Epithelial cell of proximal tubule (primary cell): ENCODE results near the gene ENDOV. TPM values are rescaled to one million over a fixed set of nuclear protein-coding genes. Genes with fewer than 3 reads are reported as not detected.

Experiments used
- DNase-seq: peaks from one replicate; pipeline ENCODE4 v3.0.0-alpha.2; 2011; ENCODE audit warnings: low read depth
- H3K4me3 ChIP-seq: 2 replicates; pipeline ENCODE4 v1.5.1; 2011; ENCODE audit warnings: low read depth, mild to moderate bottlenecking, low read length
- total RNA-seq: library from RNA; depleted of rRNA; stranded (reverse); fragments of >200 nt; gene quantifications from 2 replicates; pipeline ENCODE4 v1.2.3, GENCODE V29; 2015
- TF ChIP-seq, protein P1 (sequence below): conservative IDR thresholded peaks from 2 replicates; pipeline ENCODE4 v1.5.1; 2012; ENCODE audit warnings: low read depth, mild to moderate bottlenecking, low read length

ENDOV gene
- total RNA-seq, 1 donor from 2014 or later = 8.5 TPM

DNA sequence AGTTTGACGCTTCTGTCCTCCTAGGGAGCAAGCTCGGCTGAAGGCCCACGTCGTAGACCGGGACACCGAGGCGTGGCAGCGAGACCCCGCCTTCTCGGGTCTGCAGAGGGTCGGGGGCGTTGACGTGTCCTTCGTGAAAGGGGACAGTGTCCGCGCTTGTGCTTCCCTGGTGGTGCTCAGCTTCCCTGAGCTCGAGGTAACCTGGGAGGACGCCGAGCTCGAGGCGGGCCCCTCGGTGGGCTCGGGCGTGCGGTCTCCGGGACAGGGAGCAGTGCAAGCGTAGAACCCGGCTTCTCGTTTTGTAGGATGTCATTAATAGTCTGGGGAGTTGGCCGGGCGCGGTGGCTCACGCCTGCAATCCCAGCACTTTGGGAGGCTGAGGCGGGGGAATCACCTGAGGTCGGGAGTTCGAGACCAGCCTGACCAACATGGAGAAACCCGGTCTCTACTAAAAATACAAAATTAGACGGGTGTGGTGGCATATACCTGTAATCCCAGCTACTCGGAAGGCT, 715 bp downstream of the ENDOV start:
- DNase-seq = no peak
- H3K4me3 ChIP-seq = peak overlapping the region; percentile 94
- TF ChIP-seq, protein P1, sequence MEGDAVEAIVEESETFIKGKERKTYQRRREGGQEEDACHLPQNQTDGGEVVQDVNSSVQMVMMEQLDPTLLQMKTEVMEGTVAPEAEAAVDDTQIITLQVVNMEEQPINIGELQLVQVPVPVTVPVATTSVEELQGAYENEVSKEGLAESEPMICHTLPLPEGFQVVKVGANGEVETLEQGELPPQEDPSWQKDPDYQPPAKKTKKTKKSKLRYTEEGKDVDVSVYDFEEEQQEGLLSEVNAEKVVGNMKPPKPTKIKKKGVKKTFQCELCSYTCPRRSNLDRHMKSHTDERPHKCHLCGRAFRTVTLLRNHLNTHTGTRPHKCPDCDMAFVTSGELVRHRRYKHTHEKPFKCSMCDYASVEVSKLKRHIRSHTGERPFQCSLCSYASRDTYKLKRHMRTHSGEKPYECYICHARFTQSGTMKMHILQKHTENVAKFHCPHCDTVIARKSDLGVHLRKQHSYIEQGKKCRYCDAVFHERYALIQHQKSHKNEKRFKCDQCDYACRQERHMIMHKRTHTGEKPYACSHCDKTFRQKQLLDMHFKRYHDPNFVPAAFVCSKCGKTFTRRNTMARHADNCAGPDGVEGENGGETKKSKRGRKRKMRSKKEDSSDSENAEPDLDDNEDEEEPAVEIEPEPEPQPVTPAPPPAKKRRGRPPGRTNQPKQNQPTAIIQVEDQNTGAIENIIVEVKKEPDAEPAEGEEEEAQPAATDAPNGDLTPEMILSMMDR = no peak

DNA sequence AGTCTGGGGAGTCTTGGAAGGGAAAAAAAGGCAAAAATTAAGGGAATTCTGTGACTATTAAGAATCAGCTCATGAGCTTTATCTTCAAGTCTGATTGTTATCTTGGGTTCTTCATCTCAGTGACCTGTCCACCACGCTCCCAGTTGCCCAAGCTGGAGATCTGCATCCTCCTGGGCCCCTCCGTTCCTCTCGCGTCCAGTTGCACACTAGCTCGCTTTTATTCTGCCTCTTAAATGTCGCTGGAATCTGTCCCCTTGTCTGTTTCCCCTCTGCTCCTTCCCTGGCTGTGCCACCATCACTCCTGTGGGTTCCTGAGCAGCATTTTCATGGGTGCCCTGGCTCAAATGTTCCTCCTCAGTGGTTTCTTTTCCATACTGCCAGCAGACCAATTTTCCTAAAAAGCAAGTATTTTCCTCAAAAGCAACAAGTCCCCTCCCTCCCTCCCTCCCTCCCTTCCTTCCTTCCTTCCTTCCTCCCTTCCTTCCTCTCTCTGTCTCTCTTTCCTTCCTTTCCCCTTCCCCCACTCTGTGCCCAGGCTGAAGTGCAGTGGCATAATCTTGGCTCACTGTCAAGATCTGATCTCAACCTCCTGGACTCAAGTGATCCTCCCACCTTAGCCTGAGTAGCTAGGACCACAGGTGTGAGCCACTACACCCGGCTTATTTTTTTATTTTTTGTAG, 1.4 kb downstream of the ENDOV start:
- TF ChIP-seq, protein P1 = no peak
- no peak for DNase-seq
- peak overlapping the region; percentile 94 for H3K4me3 ChIP-seq

DNA sequence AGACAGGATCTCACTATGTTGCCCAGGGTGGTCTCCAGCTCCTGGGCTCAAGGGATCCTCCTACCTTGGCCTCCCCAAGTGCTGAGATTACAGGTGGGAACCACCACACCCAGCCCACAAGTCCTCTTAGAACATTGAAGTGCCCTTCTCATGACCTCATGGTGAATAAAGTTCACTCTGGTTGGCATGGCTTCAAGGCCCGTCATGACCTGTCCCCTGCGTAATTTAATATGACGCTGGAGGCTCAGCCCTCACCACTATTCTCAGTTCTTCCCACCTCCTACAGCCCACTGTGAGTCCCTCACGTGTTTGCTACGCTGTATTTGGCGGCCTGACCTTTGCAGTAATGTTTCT, 1.9 kb downstream of the ENDOV start:
- no peak overlapping the region for H3K4me3 ChIP-seq
- DNase-seq = no peak
- TF ChIP-seq, protein P1 = no peak

DNA sequence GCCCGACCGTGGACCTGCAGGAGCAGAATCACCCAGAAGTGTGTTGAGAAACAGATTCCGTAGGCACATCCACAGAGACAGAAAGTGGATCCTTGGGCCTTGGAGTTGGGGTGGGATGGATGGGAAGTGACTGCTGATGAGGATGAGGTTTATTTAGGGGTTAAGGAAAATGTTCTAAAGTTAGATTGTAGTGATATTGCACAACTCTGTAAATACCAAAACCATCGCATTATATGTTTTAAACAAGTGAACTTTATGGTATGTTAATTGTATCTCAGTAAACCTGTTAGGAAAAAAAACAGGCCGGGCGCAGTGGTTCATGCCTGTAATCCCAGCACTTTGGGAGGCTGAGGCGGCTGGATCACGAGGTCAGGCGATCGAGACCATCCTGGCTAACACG, 3.6 kb downstream of the ENDOV start:
- TF ChIP-seq, protein P1 = no peak
- DNase-seq = no peak
- no peak overlapping the region for H3K4me3 ChIP-seq

DNA sequence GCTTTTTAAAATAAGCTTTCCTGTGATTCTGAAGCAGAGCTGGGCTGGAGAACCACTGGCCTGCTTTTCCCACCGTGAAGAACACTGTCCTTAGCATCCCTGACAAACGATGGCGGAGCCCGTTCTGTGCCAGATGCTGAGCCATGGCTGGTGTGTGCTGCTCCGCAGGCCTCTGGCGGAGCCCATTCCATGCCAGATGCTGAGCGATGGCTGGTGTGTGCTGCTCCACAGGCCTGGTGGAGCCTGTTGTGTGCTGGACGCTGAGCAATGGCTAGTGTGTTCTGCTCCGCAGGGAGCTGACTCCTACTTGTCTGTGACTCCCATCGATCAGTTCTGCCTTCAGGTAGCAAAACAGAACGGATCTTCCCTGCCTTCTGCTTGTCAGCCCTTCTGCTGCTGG, 4.3 kb downstream of the ENDOV start:
- DNase-seq = no peak
- TF ChIP-seq, protein P1 = no peak
- H3K4me3 ChIP-seq = no peak overlapping the region

DNA sequence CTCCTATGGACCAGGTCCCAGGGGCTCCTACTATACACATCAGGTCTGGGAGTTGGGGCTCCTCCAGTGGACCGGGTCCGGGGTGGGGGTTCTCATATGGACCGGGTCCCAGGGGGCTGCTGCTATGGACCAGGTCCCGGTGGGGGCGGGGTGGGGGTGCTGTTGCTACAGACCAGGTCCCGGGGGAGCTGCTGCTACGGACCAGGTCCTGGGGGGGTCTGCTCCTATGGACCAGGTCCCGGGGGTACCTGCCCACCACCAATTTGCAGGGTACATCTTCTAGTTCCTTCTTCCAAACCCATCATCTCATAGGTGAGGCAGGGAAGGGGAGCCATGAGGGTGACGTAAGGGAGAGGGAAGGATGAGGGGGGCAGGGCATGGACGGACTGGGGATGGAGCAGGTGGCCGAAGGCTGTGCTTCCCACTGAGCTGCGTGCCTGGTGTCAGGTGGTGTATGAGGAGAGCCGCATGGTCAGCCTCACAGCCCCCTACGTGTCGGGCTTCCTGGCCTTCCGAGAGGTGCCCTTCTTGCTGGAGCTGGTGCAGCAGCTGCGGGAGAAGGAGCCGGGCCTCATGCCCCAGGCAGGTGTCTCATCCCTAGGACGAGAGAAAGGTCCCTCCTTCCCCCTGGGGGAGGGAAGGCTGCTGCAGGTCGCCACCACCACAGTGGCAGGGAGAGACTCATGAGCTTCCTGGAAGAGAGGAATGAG, 6.6 kb downstream of the ENDOV start:
- no peak for DNase-seq
- no peak overlapping the region for H3K4me3 ChIP-seq
- TF ChIP-seq, protein P1 = no peak
